Panc1 (cell line): Measurements from ENCODE around the gene SMCR8. TPM values are rescaled to one million over a fixed set of nuclear protein-coding genes. Genes with fewer than 3 reads are reported as not detected.

Source experiments
- ATAC-seq: fragments of 200-7000 bp; cut with Tn5 transposase; 2 replicates; pipeline ENCODE4 v1.9.1; 2020; ENCODE audit warnings: mild to moderate bottlenecking, moderate library complexity
- BruUV-seq: library from RNA; stranded (reverse); fragments of 400-500 nt; replicated peaks from 2 replicates; lab custom pipeline; 2021; lab: Mats Ljungman, UMichigan
- CTCF ChIA-PET: fragments of 300-600 bp; sonication (Branson Sonifier 250); formaldehyde crosslinking; loops from one replicate; lab custom pipeline; 2022; ENCODE audit warnings: antibody characterized with exemption; lab: Charles Lee
- POLR2A ChIA-PET: fragments of 300-600 bp; sonication (Branson Sonifier 250); formaldehyde crosslinking; loops from one replicate; lab custom pipeline; 2022; ENCODE audit warnings: antibody characterized with exemption; lab: Charles Lee
- DNase-seq: peaks from one replicate; pipeline ENCODE4 v3.0.0-alpha.2; 2010; ENCODE audit warnings: low read depth, low spot score
- H3K27ac ChIP-seq: 2 replicates; pipeline ENCODE4 v1.5.1; 2011; ENCODE audit warnings: mild to moderate bottlenecking, low read length, inconsistent platforms
- H3K27me3 ChIP-seq: fragments of 200-500 bp; sonication (Bioruptor generic); 2 replicates; pipeline ENCODE4 v1.6.0; 2014; ENCODE audit warnings: low read length, inconsistent platforms; ENCODE audit not compliant: control insufficient read depth, insufficient read depth
- H3K36me3 ChIP-seq: fragments of 200-500 bp; sonication (Bioruptor generic); 2 replicates; pipeline ENCODE4 v1.5.1; 2014; ENCODE audit warnings: inconsistent platforms, mild to moderate bottlenecking, low read length, moderate library complexity; ENCODE audit not compliant: control insufficient read depth, insufficient read depth
- H3K4me1 ChIP-seq: 2 replicates; pipeline ENCODE4 v1.5.1; 2011; ENCODE audit warnings: inconsistent platforms, mild to moderate bottlenecking, low read length, moderate library complexity; ENCODE audit not compliant: control insufficient read depth, insufficient read depth
- H3K4me3 ChIP-seq, 2 experiments: 2 replicates each; pipeline ENCODE4 v1.5.1; 2011 to 2012; ENCODE audit warnings: low read depth in 2 of 2, low read length in 2 of 2, mild to moderate bottlenecking in 2 of 2, inconsistent platforms in 1 of 2, moderate library complexity in 1 of 2
- H3K9me3 ChIP-seq: fragments of 200-500 bp; sonication (Bioruptor generic); 2 replicates; pipeline ENCODE4 v1.5.1; 2014; ENCODE audit warnings: low read depth, mild to moderate bottlenecking, inconsistent platforms, low read length, moderate library complexity; ENCODE audit not compliant: control insufficient read depth, insufficient read depth
- CTCF ChIP-seq: fragments of 450-650 bp; IDR thresholded peaks from 2 replicates; pipeline ENCODE4 v1.5.1; 2017; ENCODE audit warnings: mild to moderate bottlenecking
- POLR2AphosphoS5 ChIP-seq: IDR thresholded peaks from 2 replicates; pipeline ENCODE4 v1.6.1; 2012; ENCODE audit warnings: mild to moderate bottlenecking, low read depth, low read length, moderate library complexity
- REST ChIP-seq, 2 experiments: IDR thresholded peaks; 2 replicates each; pipeline ENCODE4 v1.6.1; 2011 to 2012; ENCODE audit warnings: low read depth in 2 of 2, control low read depth in 1 of 2, low read length in 1 of 2, mild to moderate bottlenecking in 1 of 2, moderate library complexity in 1 of 2; ENCODE audit not compliant: insufficient read depth in 1 of 2
- SIN3A ChIP-seq: IDR thresholded peaks from 2 replicates; pipeline ENCODE4 v1.6.1; 2012; ENCODE audit warnings: low read depth, mild to moderate bottlenecking, low read length, moderate library complexity, borderline replicate concordance; ENCODE audit not compliant: insufficient read depth
- TCF7L2 ChIP-seq: IDR thresholded peaks from 2 replicates; pipeline ENCODE4 v1.6.1; 2011; ENCODE audit warnings: mild to moderate bottlenecking, low read depth, low read length, inconsistent platforms
- in situ Hi-C: cut with HindIII; loops from 2 replicates; pipeline ENCODE4 v1.10.0; 2016; ENCODE audit warnings: low sequenced_read_pairs, low pct_unique_long_range_greater_than_20kb
- intact Hi-C: fragments of 100-400 bp; cut with micrococcal nuclease; formaldehyde crosslinking; loops from one replicate; pipeline ENCODE4 v1.10.0; 2022; ENCODE audit not compliant: unreplicated experiment
- total RNA-seq: library from RNA; stranded (reverse); gene quantifications from one replicate; pipeline ENCODE4 v1.2.1, GENCODE V29; 2021; ENCODE audit not compliant: unreplicated experiment

SMCR8 gene
- total RNA-seq, 1 experiment from 2014 or later = 24.9 TPM

GRCh38 chr17:18362698-18363100 lies 47.6 kb downstream of the SMCR8 start:
- Histone ChIP-seq H3K4me1 (peaks cover 7% of the 10 kb centered on the region; the same call in 1 of the 2 replicates), H3K36me3 (no peaks in the 10 kb centered on the region), H3K4me3 (peak overlapping the region; percentile 73 to 79), H3K9me3 (no peaks in the 10 kb centered on the region), H3K27ac (peak overlapping the region; percentile 72), H3K27me3 (no peaks in the 10 kb centered on the region)
- intact Hi-C loops (no loop called here), in situ Hi-C loops (no loop called here)
- ChIA-PET POLR2A (no interaction called here), CTCF (no interaction called here)
- TSS peak; percentile 91 for BruUV-seq
- TF ChIP-seq CTCF (no peak), POLR2AphosphoS5 (no peak), REST (IDR thresholded peaks at IDR 0.05; ENCODE audit: insufficient read depth in 1 of 2, low read depth in 2 of 2, low read length in 1 of 2) (no peak), SIN3A (no peak), TCF7L2 (no peak)
- ATAC-seq (no peak), DNase-seq (no peak)

- peaks cover 7% of the 10 kb centered on the region; the same call in 1 of the 2 replicates for H3K4me1 ChIP-seq
- ATAC-seq (peak; percentile 100), DNase-seq (peak; percentile 45)
- TF ChIP-seq TCF7L2 (no peak), CTCF (no peak), REST (IDR thresholded peaks at IDR 0.05; ENCODE audit: insufficient read depth in 1 of 2, low read depth in 2 of 2, low read length in 1 of 2) (no peak), SIN3A (0 out of 2 replicates have a peak, but pooled peaks have one; percentile 38), POLR2AphosphoS5 (no peak)
- H3K27me3 ChIP-seq = no peaks in the 10 kb centered on the region
- peak within 1 kb of the TSS; percentile 72 for H3K27ac ChIP-seq
- ChIA-PET CTCF (no interaction called here), POLR2A (no interaction called here)
- H3K36me3 ChIP-seq = no peaks in the 10 kb centered on the region
- no peaks in the 10 kb centered on the region for H3K9me3 ChIP-seq
- in situ Hi-C loops = no loop called here
- H3K4me3 ChIP-seq = peak within 1 kb of the TSS; percentile 73 to 79
- intact Hi-C loops = no loop called here
- no TSS peak for BruUV-seq
These were observed 48.3 kb downstream of the SMCR8 start, which contains the start of gene SHMT1 for GRCh38 chr17:18363101-18364049. TSS of gene SHMT1 (minus strand) at chr17:18363550. CDS start at chr17:18355981, 7,569 bp downstream.
